RWPE2 (cell line): Measurements from ENCODE around the gene TTN.

Source experiments
- ATAC-seq: fragments of 200-7000 bp; cut with Tn5 transposase; 3 replicates; pipeline ENCODE4 v1.9.1; 2021; ENCODE audit warnings: low read depth
- DNase-seq: peaks from one replicate; pipeline ENCODE4 v3.0.0-alpha.2; 2020; ENCODE audit warnings: low spot score
- H3K27ac ChIP-seq: fragments of 450-650 bp; 2 replicates; pipeline ENCODE4 v1.5.1; 2017; ENCODE audit warnings: mild to moderate bottlenecking; ENCODE audit not compliant: poor library complexity, severe bottlenecking
- H3K27me3 ChIP-seq: fragments of 250-450 bp; sonication (Bioruptor Pico); 2 replicates; pipeline ENCODE4 v1.5.1; 2021; ENCODE audit warnings: mild to moderate bottlenecking, moderate library complexity; ENCODE audit not compliant: insufficient read depth, poor library complexity, severe bottlenecking
- H3K36me3 ChIP-seq: fragments of 250-450 bp; sonication (Bioruptor Pico); 2 replicates; pipeline ENCODE4 v1.5.1; 2020; ENCODE audit warnings: low read depth, mild to moderate bottlenecking, moderate library complexity
- H3K4me1 ChIP-seq: fragments of 250-450 bp; sonication (Bioruptor Pico); 2 replicates; pipeline ENCODE4 v1.5.1; 2021; ENCODE audit warnings: mild to moderate bottlenecking, moderate library complexity; ENCODE audit not compliant: insufficient read depth, poor library complexity, severe bottlenecking
- H3K4me3 ChIP-seq: fragments of 250-450 bp; sonication (Bioruptor Pico); 2 replicates; pipeline ENCODE4 v1.5.1; 2021; ENCODE audit warnings: mild to moderate bottlenecking, moderate library complexity; ENCODE audit not compliant: severe bottlenecking
- H3K9me3 ChIP-seq: fragments of 250-450 bp; sonication (Bioruptor Pico); 2 replicates; pipeline ENCODE4 v1.5.1; 2021; ENCODE audit warnings: mild to moderate bottlenecking, moderate library complexity; ENCODE audit not compliant: severe bottlenecking
- CTCF ChIP-seq: fragments of 450-650 bp; IDR thresholded peaks from one replicate; pipeline ENCODE4 v1.5.1; 2017; ENCODE audit warnings: mild to moderate bottlenecking, moderate library complexity; ENCODE audit not compliant: poor library complexity, severe bottlenecking

Gene TTN

GRCh38 chr2:178805457-178805856, 1.8 kb downstream of the TTN start:
- no peak for ATAC-seq
- TF ChIP-seq CTCF, result no peak
- no peaks in the 10 kb centered on the region for H3K36me3 ChIP-seq
- no peak overlapping the region for H3K4me3 ChIP-seq
- no peaks in the 10 kb centered on the region for H3K9me3 ChIP-seq
- no peak overlapping the region for H3K27ac ChIP-seq
- no peaks in the 10 kb centered on the region for H3K4me1 ChIP-seq
- DNase-seq, result no peak
- no peaks in the 10 kb centered on the region for H3K27me3 ChIP-seq

GRCh38 chr2:178804791-178805190, 2.4 kb downstream of the TTN start:
- DNase-seq, result no peak

GRCh38 chr2:178800510-178800909, 6.7 kb downstream of the TTN start:
- H3K4me3 ChIP-seq, result no peak overlapping the region
- no peak for ATAC-seq
- no peak for DNase-seq
- H3K27me3 ChIP-seq, result no peaks in the 10 kb centered on the region
- H3K27ac ChIP-seq, result no peak overlapping the region
- H3K9me3 ChIP-seq, result no peaks in the 10 kb centered on the region
- H3K36me3 ChIP-seq, result no peaks in the 10 kb centered on the region
- TF ChIP-seq CTCF, result no peak
- no peaks in the 10 kb centered on the region for H3K4me1 ChIP-seq

More at GRCh38 chr2:178804791-178805190, 2.4 kb downstream of the TTN start:
- H3K4me3 ChIP-seq, result no peak overlapping the region
- no peak overlapping the region for H3K27ac ChIP-seq
- H3K9me3 ChIP-seq, result no peaks in the 10 kb centered on the region
- ATAC-seq, result peak; percentile 38; the same call in 1 of the 3 replicates
- no peaks in the 10 kb centered on the region for H3K36me3 ChIP-seq
- no peaks in the 10 kb centered on the region for H3K4me1 ChIP-seq
- H3K27me3 ChIP-seq, result no peaks in the 10 kb centered on the region
- peak; percentile 57 for TF ChIP-seq CTCF

GRCh38 chr2:178799305-178799704, 7.9 kb downstream of the TTN start:
- no peaks in the 10 kb centered on the region for H3K27me3 ChIP-seq
- H3K4me1 ChIP-seq, result no peaks in the 10 kb centered on the region
- no peak overlapping the region for H3K4me3 ChIP-seq
- ATAC-seq (no peak), DNase-seq (no peak)
- no peak for TF ChIP-seq CTCF
- H3K36me3 ChIP-seq, result no peaks in the 10 kb centered on the region
- H3K27ac ChIP-seq, result no peak overlapping the region
- H3K9me3 ChIP-seq, result no peaks in the 10 kb centered on the region

GRCh38 chr2:178796079-178796677, 11.0 kb downstream of the TTN start:
- Histone ChIP-seq H3K9me3 (no peaks in the 10 kb centered on the region), H3K27me3 (no peaks in the 10 kb centered on the region), H3K4me3 (no peak overlapping the region), H3K36me3 (no peaks in the 10 kb centered on the region), H3K27ac (no peak overlapping the region), H3K4me1 (no peaks in the 10 kb centered on the region)
- DNase-seq, result no peak
- TF ChIP-seq CTCF, result peak; percentile 80
- ATAC-seq, result no peak
